ENCODE data around the gene FMNL2. TPM values are rescaled to one million over a fixed set of nuclear protein-coding genes. Genes with fewer than 3 reads are reported as not detected.

Gene FMNL2
- total and polyA plus RNA-seq, 2 of the 4 experiments (the other 2 are of a cell fraction) = 10.9 to 11.4 TPM

- no peak overlapping the region for H2AK9ac ChIP-seq (replicated peaks; ENCODE audit: low read depth, low read length, poor library complexity)
- no peaks in the 10 kb centered on the region for H3K27me3 ChIP-seq (ENCODE audit: control insufficient read depth, insufficient read depth, low read length)
- dilution Hi-C loops (cut with HindIII; ENCODE audit: low sequenced_read_pairs, unreplicated experiment) (no loop called here), in situ Hi-C loops (cut with MboI; ENCODE audit: low sequenced_read_pairs) (no loop called here), intact Hi-C loops (cut with micrococcal nuclease) (no loop called here)
- H2AFZ ChIP-seq (replicated peaks; ENCODE audit: low read length, poor library complexity) = no peak overlapping the region
- H4K5ac ChIP-seq (ENCODE audit: low read depth, low read length) = no peak overlapping the region
- no peak overlapping the region for H4K8ac ChIP-seq (ENCODE audit: low read depth in 2 of 2, low read length in 2 of 2)
- no peak overlapping the region for H3K14ac ChIP-seq (replicated peaks; ENCODE audit: low read depth, low read length)
- H2BK15ac ChIP-seq (ENCODE audit: low read depth, low read length) = no peak overlapping the region
- TF ChIP-seq MXI1 (IDR thresholded peaks at IDR 0.05; ENCODE audit: borderline replicate concordance, low read depth, low read length) (no peak), RFX5 (IDR thresholded peaks at IDR 0.05; ENCODE audit: low read depth, low read length) (no peak), CHD1 (IDR thresholded peaks at IDR 0.05; ENCODE audit: low read depth, low read length) (no peak), SMC3 (IDR thresholded peaks at IDR 0.05; ENCODE audit: low read depth, low read length) (no peak), FOS (IDR thresholded peaks at IDR 0.05; ENCODE audit: low read depth, low read length) (no peak), POLR2A (IDR thresholded peaks at IDR 0.05; ENCODE audit: low read depth, low read length) (no peak), NFE2L2 (IDR thresholded peaks at IDR 0.05; ENCODE audit: low read depth, low read length) (no peak), CEBPB (IDR thresholded peaks at IDR 0.05; ENCODE audit: low read depth, low read length) (no peak), RAD21 (IDR thresholded peaks at IDR 0.05; ENCODE audit: low read length) (no peak)
- TF ChIP-seq, protein P1, sequence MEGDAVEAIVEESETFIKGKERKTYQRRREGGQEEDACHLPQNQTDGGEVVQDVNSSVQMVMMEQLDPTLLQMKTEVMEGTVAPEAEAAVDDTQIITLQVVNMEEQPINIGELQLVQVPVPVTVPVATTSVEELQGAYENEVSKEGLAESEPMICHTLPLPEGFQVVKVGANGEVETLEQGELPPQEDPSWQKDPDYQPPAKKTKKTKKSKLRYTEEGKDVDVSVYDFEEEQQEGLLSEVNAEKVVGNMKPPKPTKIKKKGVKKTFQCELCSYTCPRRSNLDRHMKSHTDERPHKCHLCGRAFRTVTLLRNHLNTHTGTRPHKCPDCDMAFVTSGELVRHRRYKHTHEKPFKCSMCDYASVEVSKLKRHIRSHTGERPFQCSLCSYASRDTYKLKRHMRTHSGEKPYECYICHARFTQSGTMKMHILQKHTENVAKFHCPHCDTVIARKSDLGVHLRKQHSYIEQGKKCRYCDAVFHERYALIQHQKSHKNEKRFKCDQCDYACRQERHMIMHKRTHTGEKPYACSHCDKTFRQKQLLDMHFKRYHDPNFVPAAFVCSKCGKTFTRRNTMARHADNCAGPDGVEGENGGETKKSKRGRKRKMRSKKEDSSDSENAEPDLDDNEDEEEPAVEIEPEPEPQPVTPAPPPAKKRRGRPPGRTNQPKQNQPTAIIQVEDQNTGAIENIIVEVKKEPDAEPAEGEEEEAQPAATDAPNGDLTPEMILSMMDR (conservative IDR thresholded peaks at IDR 0.05; ENCODE audit: low read depth, low read length) = no peak
- CTCF ChIA-PET = interaction anchor here (0.7 kb wide), 1 partner anchor 27 kb away, joined by 3 read pairs; no protein-coding TSS in a partner anchor
- H3K9ac ChIP-seq (ENCODE audit: low read depth, low read length) = no peak overlapping the region
- no peak overlapping the region for H3K23ac ChIP-seq (ENCODE audit: low read depth, low read length)
- H3K4me3 ChIP-seq (ENCODE audit: insufficient read depth, low read depth, low read length) = no peak overlapping the region
- no peak overlapping the region for H4K91ac ChIP-seq (ENCODE audit: insufficient read depth, low read depth, low read length)
- DNase-seq (no peak), ATAC-seq (ENCODE audit: low read depth) (no peak)
- H3K4me1 ChIP-seq (ENCODE audit: control insufficient read depth, insufficient read depth, low read length) = peaks cover 8% of the 10 kb centered on the region
- POLR2A ChIA-PET (ENCODE audit: unreplicated experiment) = no interaction called here
- peaks cover 0 to 2% of the 10 kb centered on the region in 2 experiments; a peak in 2 of 4 replicates for H3K79me1 ChIP-seq (ENCODE audit: low read depth in 1 of 2, low read length in 2 of 2)
- H2BK5ac ChIP-seq (ENCODE audit: low read depth, low read length, poor library complexity, severe bottlenecking) = no peak overlapping the region
- peaks cover 3% of the 10 kb centered on the region; the same call in 1 of the 2 replicates for H3K9me1 ChIP-seq (ENCODE audit: insufficient read depth, low read length)
- H3K36me3 ChIP-seq (ENCODE audit: control insufficient read depth, insufficient read depth, low read length) = no peaks in the 10 kb centered on the region
- H2BK20ac ChIP-seq (ENCODE audit: low read depth, low read length) = no peak overlapping the region
- no peak overlapping the region for H3K27ac ChIP-seq (ENCODE audit: insufficient read depth, low read length)
- H4K20me1 ChIP-seq (ENCODE audit: insufficient read depth, low read length) = no peaks in the 10 kb centered on the region
- H3K4me2 ChIP-seq (ENCODE audit: low read depth, low read length) = no peak overlapping the region
- H3K4ac ChIP-seq (ENCODE audit: low read depth, low read length) = no peak overlapping the region
- BruUV-seq (replicated peaks) = no TSS peak
- no CpG with 5 or more reads among the region's 1 CpG for WGBS, 2 experiments (ENCODE audit: extremely low coverage in 2 of 2, insufficient read length in 1 of 2)
- no peak overlapping the region for H2AK5ac ChIP-seq (ENCODE audit: low read depth, low read length)
- no peak overlapping the region for H3K56ac ChIP-seq (ENCODE audit: extremely low read depth, insufficient read depth, low read length)
- no peak overlapping the region for H2BK120ac ChIP-seq (ENCODE audit: low read depth, low read length)
- H3K18ac ChIP-seq (ENCODE audit: low read depth, low read length) = no peak overlapping the region
- H3K9me3 ChIP-seq (ENCODE audit: control insufficient read depth, insufficient read depth, low read length) = no peaks in the 10 kb centered on the region
Observed at GRCh38 chr2:152572031-152572430, 237.1 kb downstream of the FMNL2 start.

Data from IMR-90 (cell line).